Measurements from ENCODE around the gene MYMX.

GRCh38 chr6:44250718-44251123, 34.0 kb downstream of the MYMX start:
- TF ChIP-seq CTCF (IDR thresholded peaks at IDR 0.05 in 2 of 3, conservative IDR thresholded peaks at IDR 0.05 in 1 of 3; ENCODE audit: borderline replicate concordance in 1 of 3, insufficient read depth in 1 of 3, low read depth in 2 of 3, low read length in 2 of 3) (no peak), POLR2A (IDR thresholded peaks at IDR 0.05; ENCODE audit: borderline replicate concordance, extremely low read depth, insufficient read depth, insufficient read length) (no peak), POLR2AphosphoS5 (IDR thresholded peaks at IDR 0.05; ENCODE audit: low read depth, low read length) (no peak), ZFX (IDR thresholded peaks at IDR 0.05) (no peak), EZH2phosphoT487 (IDR thresholded peaks at IDR 0.05; ENCODE audit: borderline replicate concordance) (no peak), EZH2 (IDR thresholded peaks at IDR 0.05) (no peak), ZNF274 (IDR thresholded peaks at IDR 0.05; ENCODE audit: low read depth, low read length) (no peak)
